ENCODE data around the gene MTF2. TPM values are rescaled to one million over a fixed set of nuclear protein-coding genes. Genes with fewer than 3 reads are reported as not detected.

The MTF2 gene
- total RNA-seq, 4 donors from 2014 or later = 7.8 to 20.7 (median 10.3) TPM

DNA sequence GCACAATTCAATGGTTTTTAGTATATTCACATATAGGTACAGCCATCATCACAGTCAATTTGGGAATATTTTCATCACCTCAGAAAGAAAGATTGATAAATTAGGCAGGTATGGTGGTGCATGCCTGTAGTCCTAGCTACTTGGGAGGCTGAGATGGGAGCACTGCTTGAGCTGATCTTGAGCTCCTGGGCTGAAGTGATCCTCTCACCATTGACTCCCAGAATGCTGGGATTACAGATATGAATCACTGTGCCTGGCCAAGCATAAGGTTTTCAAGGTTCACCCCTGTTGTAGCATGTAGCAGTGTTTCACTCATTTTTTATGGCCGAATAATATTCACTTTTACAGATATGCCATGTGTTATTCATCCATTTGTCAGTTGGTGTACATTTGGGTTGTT is 44.7 kb upstream of the MTF2 start:
- WGBS, 2 donors (ENCODE audit: low coverage in 1 of 2) = 88 to 100% methylated on average over 1 of the region's 1 CpG
- Histone ChIP-seq H3K36me3 (no peaks in the 10 kb centered on the region), H3K9me3 (no peaks in the 10 kb centered on the region), H3K27me3 (no peaks in the 10 kb centered on the region), H3K4me1 (no peaks in the 10 kb centered on the region), H3K4me3 (no peak overlapping the region), H3K27ac (no peak overlapping the region)
- ATAC-seq = no peak
- TF ChIP-seq EP300 (IDR thresholded peaks at IDR 0.05) (no peak), POLR2AphosphoS5 (IDR thresholded peaks at IDR 0.05) (no peak), POLR2A (IDR thresholded peaks at IDR 0.05) (no peak)
- TF ChIP-seq, protein P1, sequence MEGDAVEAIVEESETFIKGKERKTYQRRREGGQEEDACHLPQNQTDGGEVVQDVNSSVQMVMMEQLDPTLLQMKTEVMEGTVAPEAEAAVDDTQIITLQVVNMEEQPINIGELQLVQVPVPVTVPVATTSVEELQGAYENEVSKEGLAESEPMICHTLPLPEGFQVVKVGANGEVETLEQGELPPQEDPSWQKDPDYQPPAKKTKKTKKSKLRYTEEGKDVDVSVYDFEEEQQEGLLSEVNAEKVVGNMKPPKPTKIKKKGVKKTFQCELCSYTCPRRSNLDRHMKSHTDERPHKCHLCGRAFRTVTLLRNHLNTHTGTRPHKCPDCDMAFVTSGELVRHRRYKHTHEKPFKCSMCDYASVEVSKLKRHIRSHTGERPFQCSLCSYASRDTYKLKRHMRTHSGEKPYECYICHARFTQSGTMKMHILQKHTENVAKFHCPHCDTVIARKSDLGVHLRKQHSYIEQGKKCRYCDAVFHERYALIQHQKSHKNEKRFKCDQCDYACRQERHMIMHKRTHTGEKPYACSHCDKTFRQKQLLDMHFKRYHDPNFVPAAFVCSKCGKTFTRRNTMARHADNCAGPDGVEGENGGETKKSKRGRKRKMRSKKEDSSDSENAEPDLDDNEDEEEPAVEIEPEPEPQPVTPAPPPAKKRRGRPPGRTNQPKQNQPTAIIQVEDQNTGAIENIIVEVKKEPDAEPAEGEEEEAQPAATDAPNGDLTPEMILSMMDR (IDR thresholded peaks at IDR 0.05) = no peak

DNA sequence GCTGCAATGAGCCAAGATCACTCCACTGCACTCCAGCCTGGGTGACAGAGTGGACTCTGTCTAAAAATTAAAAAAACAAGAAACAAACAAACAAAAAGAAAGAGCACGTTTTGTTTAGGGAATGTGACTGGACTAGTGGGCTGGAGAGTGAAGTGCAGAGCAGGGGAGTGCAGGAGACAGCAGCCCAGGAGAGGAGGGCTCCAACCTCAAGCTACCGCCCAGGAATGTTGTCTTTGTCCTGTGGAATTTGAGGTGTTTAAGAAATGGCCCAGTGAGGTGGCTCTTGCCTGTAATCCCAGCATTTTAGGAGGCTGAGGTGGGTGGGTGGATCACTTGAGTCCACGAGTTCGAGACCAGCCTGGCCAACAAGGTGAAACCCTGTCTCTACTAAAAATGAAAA is 42.4 kb upstream of the MTF2 start:
- Histone ChIP-seq H3K36me3 (no peaks in the 10 kb centered on the region), H3K4me1 (no peaks in the 10 kb centered on the region), H3K4me3 (no peak overlapping the region), H3K27me3 (no peaks in the 10 kb centered on the region), H3K9me3 (no peaks in the 10 kb centered on the region), H3K27ac (no peak overlapping the region)
- ATAC-seq = no peak
- TF ChIP-seq EP300 (IDR thresholded peaks at IDR 0.05) (no peak), POLR2AphosphoS5 (IDR thresholded peaks at IDR 0.05) (no peak), POLR2A (IDR thresholded peaks at IDR 0.05) (no peak)
- TF ChIP-seq, protein P1 (IDR thresholded peaks at IDR 0.05) = no peak
- WGBS, 2 donors (ENCODE audit: low coverage in 1 of 2) = 50% methylated on average over 1 of the region's 4 CpGs; no CpG with 5 or more reads in 1 of the 2 donors

DNA sequence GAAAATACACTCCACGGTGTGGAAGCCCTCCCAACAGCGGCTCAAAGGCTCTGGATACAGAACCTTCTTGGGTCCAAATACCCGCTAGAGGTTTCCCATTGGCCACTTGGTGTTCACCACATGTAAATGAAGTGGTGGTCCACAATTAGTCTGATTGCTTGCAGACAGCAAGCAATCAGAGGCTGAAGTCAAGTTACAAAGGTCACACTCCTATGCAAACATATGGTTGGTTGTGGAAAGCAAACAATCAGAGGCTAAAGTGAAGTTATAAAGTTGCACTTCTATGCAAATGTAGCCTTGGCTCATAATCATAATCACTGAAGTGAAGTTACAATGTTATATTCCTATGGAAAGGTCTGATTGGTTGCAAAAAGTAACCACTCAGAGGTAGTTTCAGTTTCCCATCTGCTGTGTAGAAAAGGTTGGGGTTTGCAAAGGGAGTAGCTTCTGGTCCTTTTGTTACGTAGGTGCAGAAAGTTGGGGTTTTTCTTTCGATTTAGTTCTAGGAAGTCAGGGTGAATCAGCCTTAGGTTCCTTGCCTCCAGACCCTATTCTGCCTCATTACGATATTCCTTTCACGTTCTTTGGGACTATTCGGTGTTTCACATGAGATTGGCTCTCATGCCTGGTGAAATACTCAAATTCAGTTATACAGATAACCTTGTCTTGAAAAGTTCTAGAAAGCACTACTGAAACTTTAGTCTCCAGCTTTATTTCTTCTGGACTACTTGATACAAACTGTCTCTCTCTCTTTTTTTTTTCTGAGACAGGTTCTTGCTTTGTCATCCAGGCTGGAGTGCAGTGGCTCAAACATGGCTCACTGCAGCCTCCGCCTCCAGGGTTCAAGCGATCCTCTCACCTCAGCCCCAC is 36.7 kb upstream of the MTF2 start:
- no peaks in the 10 kb centered on the region for H3K36me3 ChIP-seq
- no peak for ATAC-seq
- no peak overlapping the region for H3K4me3 ChIP-seq
- TF ChIP-seq EP300 (IDR thresholded peaks at IDR 0.05) (no peak), POLR2A (IDR thresholded peaks at IDR 0.05) (no peak), POLR2AphosphoS5 (IDR thresholded peaks at IDR 0.05) (no peak)
- TF ChIP-seq, protein P1 (IDR thresholded peaks at IDR 0.05) = no peak
- 57 to 58% methylated on average over 8 to 10 of the region's 10 CpGs for WGBS, 2 donors (ENCODE audit: low coverage in 1 of 2)
- no peaks in the 10 kb centered on the region for H3K27me3 ChIP-seq
- no peak overlapping the region for H3K27ac ChIP-seq
- H3K4me1 ChIP-seq = no peaks in the 10 kb centered on the region
- H3K9me3 ChIP-seq = no peaks in the 10 kb centered on the region

DNA sequence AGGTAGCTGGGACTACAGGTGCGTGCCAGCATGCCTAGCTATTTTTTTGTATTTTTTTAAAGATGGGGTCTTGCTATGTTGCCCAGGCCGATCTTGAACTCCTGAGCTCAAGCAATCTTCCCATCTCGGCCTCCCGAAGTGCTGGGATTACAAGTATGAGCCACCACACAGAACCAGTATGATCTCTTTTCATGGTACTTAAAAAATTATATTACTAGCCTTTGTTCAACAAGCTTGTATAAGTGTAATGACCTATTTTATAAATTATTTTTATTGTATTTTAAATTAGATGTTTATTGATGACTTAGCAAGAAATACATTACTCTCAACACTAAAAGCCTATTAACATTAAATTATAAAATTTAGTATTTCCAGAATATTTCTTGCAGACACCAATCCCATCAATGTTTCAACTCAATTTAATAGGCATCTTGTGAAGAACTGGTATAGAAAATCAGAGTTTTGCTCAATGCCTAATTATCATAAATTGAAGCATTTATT is 36.0 kb upstream of the MTF2 start:
- Histone ChIP-seq H3K27ac (no peak overlapping the region), H3K27me3 (no peaks in the 10 kb centered on the region), H3K4me1 (no peaks in the 10 kb centered on the region), H3K36me3 (no peaks in the 10 kb centered on the region), H3K4me3 (no peak overlapping the region), H3K9me3 (no peaks in the 10 kb centered on the region)
- ATAC-seq = no peak
- 90% methylated on average over 4 of the region's 4 CpGs; no CpG with 5 or more reads in 1 of the 2 donors for WGBS, 2 donors (ENCODE audit: low coverage in 1 of 2)
- TF ChIP-seq POLR2AphosphoS5 (IDR thresholded peaks at IDR 0.05) = no peak
- no peak for TF ChIP-seq POLR2A (IDR thresholded peaks at IDR 0.05)
- TF ChIP-seq, protein P1 (IDR thresholded peaks at IDR 0.05) = no peak
- TF ChIP-seq EP300 (IDR thresholded peaks at IDR 0.05) = no peak

DNA sequence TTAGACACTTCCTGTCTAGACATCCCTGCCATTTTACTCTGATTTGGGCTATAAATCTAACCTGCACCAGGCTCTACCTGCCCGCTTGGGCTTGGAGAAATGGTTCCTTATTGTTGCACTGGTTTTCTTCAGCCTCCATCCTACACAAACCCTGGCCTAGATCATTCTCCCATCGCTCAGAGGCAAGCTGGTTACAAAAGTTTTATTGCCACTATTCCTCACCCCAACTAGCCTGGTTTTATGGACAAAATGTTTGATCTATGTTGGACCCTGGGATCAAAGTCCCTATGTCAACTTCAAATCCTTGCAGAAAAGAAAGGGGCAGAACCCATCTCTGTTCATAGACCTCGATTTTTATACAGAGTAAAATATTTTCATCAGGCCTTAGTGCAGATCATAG is 31.5 kb upstream of the MTF2 start:
- no peaks in the 10 kb centered on the region for H3K27me3 ChIP-seq
- no peaks in the 10 kb centered on the region for H3K36me3 ChIP-seq
- no peaks in the 10 kb centered on the region for H3K4me1 ChIP-seq
- H3K4me3 ChIP-seq = no peak overlapping the region
- 50 to 75% methylated on average over 1 to 2 of the region's 3 CpGs for WGBS, 2 donors (ENCODE audit: low coverage in 1 of 2)
- H3K27ac ChIP-seq = no peak overlapping the region
- H3K9me3 ChIP-seq = no peaks in the 10 kb centered on the region
- no peak for TF ChIP-seq POLR2A (IDR thresholded peaks at IDR 0.05)
- TF ChIP-seq POLR2AphosphoS5 (IDR thresholded peaks at IDR 0.05) = no peak
- no peak for TF ChIP-seq EP300 (IDR thresholded peaks at IDR 0.05)
- TF ChIP-seq, protein P1 (IDR thresholded peaks at IDR 0.05) = no peak
- no peak for ATAC-seq

Data from gastroesophageal sphincter (tissue), 4 donors.